Ecto neural progenitor cell (in vitro differentiated cells): ENCODE data around the gene C2orf81.
"Not testable (repeated sequence)": the region's sequence is repeated elsewhere in the genome, so short reads cannot be mapped to it uniquely, and the experiment has no call there.

Source experiments
- DNase-seq: peaks from one replicate; pipeline ENCODE4 v3.0.0-alpha.2; 2018; ENCODE audit warnings: low spot score

C2orf81 gene

DNA sequence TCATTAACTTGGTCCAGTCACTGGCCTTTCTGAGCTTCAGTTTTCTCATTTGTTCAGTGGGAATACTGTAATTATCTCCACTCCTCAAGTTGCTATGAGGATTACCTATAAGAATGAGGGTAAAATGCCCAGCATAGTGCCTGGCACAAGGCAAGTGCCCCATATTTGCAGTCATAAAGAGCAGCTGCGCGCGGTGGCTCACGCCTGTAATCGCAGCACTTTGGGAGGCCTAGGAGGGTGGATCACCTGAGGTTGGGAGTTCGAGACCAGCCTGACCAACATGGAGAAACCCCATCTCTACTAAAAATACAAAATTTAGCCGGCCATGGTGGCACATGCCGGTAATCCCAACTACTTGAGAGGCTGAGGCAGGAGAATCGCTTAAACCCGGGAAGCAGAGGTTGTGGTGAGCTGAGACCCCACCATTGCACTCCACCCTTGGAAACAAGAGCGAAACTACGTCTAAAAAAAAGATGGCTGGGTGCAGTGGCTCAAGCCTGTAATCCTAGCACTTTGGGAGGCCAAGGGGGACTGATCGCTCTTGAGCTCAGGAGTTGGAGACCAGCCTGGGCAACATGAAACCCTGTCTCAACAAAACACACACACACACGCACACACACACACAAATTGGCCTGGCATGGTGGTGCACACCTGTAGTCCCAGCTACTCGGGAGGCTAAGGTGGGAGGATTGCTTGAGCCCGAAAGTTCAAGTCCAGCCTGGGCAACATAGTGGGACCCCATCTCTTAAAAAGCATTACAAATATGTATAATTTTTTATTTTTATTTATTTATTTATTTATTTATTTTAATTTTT lies 21.3 kb upstream of the C2orf81 start:
- not testable (repeated sequence) for DNase-seq

DNA sequence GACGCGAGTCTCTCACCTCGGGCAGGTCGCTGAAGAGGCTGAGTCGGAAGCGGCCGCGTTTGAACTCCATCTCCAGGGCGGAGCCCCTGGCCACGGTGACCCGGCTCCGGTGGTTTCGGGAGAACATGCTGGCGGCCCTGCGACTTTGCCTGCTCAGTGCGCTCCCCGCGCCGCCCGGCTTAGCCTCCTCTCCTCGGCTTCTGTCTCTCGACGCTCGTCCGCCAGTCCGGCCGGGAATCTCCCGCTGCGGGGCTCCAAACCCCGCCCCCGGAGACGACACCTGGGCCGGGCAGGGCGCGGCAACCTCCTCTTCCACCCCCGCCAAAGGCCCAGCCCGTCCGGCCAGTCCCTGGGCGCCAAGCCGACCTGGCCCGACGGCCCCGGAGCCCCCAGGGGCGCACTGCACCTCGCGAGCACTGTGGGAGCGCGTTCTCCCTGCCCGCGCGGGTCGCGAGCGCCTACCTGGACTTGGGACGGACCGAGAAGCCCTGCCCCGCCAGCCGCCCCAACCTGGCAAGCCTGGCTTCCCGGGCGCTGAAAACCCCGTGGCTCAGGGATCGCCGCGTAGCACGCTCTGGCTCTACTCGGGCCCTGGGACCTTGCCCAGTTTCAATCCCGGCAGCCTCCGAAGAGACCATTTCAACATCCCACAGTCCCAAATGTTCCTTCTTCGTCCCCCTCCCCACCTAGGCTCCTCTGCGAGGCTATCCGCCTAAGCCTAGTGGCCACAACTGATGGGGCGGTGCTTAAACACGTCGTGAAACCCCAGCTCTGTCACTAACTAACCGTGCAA lies 20.5 kb upstream of the C2orf81 start, which contains the start of gene RTKN:
TSS of gene RTKN (minus strand) at position 248 of the 793 bp plus-strand sequence. CDS start at position 127, 121 bp downstream.
- peak; percentile 78 for DNase-seq

DNA sequence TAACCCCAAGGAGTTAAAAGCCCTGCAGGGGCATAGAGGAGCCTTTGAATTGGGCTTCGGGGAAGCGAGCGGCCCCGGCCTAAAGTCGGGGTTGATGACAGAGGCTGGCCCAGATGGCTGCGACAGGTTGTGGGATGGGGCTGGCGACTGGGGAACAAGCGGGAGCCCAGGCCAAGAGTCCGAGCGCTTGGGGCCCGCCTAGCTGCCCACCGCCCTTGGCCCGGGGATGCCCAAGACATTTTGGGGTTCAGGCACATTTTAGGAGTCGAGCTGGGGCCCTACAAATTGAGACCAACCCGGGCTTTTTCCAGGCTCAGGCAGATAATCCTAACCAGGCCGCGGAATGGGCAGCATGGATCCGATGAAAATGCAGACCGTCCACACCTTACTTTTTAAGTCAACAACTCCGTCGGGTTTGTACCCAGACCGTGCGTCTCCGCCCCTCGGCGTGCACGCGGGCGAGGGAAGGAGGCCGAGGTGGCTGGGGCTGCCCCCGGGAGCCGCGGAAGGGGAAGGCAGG lies 19.8 kb upstream of the C2orf81 start:
- DNase-seq, result no peak

DNA sequence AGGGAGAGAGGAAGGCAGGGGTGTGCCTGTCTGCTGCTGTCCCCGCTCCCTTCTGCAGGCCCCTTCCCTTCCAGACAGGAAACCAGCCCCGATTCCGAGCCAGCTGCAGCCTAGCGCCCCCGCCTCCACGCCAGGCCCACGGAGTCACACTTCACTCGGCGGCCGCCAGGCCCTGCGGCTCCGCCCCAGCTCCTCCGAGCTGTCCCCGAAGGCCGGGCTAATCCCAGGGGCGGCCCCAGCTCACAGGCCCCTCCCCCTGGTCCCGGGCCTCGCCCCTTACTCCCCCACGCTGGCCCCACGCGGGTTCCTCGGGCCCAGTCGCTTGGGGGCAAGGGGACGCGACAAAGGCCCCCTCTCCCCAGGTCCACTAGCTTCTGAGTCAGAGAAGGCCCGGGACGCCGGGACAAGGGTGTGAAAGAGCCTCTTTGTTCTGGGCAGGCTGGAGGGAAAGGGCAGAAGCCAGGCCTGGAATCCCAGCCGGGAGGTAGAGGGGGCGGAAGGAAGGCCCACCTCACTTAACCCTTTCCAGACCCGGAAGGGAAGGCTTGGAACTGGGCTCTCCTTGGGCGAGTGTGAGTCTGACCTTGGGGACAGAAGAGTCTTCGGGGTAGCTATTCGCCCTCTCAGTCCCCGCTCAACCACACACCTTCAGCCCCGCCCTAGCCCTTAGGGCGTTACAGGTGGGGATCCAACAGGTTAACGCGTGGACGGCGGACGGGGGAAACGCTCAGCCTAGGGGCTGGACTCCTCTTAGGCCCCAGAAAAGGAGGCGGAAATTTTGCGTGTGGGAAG lies 19.2 kb upstream of the C2orf81 start:
- DNase-seq, result peak; percentile 95

DNA sequence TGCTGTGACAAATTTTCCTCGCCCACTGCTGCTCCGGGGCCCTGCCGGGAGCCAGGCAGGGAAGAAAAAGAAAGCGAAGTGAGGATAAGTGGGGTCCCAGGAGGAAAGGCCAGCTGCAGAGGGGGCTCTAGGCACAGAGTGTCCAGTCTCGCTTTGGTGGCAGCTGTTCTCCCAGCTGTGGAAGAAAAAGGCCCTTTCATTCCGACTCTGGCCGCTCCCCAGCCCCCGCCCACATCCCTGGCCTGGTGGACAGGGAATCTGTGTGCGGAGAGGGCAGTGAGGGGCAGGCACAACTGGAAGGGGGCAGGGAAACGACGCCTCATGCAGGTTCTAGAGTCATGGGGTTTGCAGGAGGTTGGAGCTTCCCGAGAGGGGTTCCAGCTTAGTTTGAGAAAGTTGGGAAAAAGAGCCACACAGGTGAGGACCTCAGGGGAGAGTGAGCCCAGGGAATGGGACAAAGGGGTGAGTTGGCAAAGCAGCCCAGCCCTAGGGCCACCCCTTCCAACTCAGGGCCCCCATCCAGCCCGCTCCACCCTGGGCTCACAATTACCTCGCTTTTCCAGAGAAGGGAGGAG lies 18.5 kb upstream of the C2orf81 start:
- DNase-seq, result peak; percentile 73

DNA sequence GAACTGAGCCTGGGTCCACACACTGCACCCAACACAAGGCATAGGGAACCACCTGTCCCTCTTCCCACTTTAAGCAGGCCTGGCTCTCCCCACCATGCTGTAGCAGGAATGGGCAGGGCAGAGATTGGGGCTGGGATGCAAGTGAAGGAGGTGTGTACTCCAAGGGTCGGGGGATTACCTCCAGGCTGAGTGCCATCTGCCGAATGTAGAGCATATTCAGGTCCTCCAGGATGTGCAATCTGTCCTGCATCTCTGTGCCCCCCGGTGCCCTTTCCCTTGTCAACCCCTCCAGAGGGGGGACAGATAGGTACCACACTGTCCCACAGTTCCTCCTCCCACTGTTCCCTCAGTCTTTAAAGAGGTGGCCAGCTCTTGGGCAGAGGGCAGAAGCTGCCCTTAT lies 18.0 kb upstream of the C2orf81 start:
- DNase-seq, result no peak

DNA sequence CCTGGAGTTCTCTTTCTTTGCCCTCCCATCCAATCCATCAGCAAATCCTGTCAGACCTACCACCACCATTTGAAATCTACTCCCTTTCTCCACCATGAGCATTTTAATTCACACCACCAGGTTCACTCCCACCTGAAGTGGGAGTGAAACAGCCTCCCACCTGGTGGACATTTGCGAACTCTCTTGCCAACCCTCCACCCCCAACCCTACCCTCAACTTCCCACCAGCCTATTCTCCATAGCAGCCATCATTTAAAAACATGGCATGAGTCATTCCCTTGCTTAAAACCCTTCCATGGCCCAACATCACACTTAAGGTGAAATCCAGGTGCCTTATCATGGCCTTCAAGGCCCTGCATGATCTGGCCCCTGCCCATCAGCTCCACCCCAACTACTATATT lies 16.8 kb upstream of the C2orf81 start:
- no peak for DNase-seq

DNA sequence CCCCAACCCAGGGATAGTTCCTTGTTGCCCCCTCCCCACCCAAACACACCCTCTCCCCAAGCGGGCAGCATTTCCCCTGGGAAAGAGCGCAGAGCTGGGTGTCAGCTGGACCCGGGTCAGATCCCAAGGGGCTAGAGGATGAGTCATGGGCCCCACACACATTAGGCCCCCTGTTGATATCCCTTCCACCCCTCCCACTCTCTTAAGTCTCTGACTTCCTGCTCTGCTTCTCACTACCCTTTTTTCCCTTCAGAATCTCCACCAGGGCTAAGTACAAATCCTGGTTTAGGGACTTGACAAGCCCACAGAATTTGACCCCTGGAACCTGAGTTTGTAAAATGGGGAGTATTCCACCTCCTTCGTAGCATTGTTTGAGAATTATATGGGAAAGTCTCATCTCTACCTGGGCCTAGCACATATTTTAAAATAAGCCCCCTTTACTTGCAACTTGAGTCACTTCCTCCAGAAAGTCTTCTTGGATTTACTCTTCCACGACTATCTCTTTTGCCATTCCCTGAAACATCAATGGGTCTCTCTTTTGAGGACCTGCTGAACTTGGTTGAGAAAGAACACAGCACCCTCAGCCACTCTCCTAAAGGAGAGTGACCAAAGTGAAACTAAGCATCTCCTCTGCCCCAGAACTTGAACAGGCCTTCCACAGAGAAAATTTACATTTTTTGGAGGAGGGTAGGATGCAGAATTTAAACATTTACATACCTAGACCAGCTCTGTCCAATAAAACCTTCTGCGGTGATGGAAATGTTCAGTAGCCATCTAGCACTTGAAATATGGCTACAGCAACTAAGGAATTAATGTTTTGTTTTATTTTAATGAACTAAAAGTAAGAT lies 15.7 kb upstream of the C2orf81 start:
- DNase-seq, result no peak

DNA sequence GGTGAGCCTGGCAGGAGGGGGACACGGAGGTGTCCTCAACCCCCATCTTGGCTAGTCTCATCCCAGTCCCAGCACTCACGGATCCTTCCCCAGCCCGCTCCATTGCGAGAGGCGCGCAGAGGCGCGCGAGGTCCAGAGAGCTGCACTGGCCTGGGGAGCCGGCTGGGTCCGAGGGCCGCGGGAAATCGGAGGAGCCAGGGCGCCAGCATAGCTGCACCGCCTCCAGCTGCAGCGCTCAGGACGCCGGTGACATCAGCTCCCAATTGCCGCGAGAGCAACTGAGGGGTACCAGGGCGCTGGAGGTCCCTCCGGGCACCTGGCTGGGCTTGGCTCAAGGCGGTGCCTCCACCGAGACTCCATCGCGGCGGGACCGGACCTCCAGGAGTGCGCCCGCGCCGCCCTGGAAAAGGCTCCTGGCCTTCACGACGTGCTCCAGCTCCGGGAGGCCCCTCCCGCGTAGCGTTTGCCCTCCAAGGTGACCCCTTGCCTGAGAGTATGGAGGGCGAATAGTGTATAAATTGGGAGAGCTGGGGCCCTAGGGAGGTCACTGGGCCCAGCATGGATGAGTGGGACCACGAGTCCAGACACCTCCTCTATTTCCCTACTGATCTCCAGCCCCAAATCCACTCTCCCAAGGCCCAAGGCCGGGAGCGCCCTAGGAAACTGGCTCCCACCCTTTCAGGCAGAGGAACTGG lies 14.8 kb upstream of the C2orf81 start:
- no peak for DNase-seq

DNA sequence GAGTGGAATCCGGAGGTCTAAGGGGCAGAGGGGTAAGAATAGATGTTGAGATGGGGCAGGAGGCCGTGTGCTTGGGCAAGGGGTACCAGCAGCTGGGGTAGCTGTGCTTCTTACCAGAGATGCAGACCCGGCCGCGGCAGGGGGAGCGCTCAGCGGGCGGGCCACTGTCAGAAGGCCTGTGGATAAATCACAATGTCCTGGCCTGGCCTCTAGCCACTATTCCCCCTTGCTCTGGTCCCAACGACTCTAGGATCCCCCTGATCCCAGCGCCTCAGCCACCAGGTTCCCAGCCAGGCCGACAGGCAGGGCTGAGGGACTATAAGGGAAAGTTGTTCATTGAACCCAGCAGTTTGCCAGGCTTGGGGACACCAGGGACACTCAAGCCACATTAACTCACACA lies 9.1 kb upstream of the C2orf81 start:
- DNase-seq, result no peak

DNA sequence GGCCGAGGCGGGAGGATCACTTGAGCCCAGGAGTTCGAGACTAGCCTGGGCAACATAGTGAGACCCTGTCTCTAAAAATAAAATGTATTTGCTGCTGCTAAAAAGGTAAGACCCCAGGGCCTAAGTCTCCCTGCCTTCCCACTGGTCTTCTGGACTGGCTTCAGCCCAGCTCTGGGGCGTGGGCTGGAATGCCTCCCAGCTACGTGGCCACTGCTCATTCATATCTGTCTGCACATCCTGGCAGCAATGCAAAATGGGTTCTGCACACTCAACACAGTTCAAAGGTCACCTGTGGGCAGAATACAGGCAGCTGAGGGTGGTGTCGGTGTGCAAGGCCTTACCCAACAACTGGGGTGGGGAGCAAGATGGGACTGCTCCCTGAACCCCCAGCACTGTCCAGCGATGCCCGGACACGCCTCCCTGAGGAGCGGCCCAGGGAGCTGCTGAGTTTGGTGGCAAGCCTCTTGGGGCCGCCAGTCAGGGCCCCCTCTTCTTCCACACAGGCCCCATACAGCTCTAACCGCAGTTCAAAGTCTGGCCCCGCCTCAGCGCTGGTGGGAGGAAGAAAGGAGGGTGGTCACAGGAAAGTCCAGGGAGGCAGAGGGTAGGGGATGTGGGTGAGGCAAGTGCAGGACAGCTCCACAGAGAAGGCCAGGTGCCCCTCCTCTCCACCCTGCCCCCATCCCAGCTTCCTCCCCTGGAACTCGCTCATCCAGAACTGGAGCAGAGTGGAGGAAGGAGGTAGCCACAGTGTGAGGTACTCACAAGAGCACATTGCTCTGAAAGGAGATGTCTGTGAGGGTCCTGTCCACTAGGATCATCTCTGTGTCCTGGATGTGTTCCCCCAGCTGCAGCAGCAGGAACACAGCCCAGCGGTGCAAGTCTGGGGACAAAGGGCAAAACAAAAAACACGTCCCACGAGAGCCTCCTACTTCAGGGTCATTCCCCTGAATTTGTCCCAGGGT lies 8.3 kb upstream of the C2orf81 start:
- DNase-seq, result no peak

DNA sequence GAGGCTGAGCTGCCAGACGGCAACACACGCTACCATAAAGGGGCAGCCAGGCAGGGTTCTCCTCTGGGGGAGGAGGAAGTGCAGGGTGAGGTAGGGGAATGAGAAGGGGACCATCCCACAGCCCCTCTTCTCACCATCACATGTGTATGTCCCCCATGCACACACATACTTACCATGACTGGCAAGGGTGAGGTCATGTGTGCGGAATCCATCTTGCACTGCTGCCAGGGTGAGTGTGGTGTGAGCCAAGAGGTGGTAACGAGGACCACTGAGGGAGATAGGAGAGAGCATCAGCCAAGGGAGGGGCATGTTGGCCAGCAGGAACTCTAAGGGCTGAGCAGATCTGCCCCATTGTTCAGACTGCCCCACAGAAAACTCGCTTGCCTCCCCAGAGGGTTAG lies 7.3 kb upstream of the C2orf81 start:
- no peak for DNase-seq

DNA sequence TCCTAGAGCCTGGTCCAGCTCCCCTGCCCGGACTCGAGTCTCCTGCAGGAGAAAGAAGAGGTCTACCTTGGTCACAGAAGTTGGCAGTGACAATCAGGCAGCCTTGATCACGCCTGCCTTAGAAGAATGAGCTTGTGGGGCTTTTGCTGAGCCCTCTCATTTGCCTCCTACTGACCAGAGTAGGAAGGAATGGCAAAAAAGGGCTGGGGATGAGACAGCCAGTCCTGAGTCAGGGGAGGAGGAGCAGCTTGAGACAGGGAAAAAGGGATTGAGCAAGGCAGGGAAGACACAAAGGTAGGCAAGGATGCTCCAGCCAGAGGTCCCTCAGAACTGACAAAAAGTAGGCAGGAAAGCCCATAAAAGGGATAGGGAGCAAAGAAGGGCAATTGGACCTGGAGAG lies 6.1 kb upstream of the C2orf81 start:
- DNase-seq, result no peak

DNA sequence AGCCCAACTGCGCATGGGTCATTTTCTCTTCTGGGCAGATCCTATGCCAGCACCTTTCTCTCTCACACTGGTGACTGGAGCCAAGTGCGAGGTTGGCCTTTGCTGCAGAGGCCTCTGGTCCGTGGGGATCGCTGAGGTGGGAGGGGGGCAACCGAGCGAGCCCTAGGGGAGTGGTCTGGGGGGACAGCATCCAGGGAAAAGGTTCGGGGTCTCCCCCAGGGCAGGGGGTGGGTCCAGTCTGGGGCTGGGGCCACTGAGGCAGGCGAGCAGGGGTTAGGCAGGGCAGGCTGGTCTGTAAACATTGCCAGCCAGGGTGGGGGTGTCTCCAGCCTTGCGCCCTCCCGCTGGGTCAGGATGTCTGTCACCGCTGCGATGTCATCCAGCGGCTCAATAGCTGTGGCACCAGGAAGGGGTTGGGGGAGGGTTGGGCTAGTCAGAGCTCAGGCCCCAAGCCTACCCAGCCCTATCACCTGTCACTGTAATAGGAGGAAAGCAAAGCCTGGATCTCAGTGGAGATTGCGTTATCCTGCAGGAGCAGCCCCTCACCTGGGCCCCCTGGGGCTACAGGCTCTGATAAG lies 4.9 kb upstream of the C2orf81 start:
- no peak for DNase-seq

DNA sequence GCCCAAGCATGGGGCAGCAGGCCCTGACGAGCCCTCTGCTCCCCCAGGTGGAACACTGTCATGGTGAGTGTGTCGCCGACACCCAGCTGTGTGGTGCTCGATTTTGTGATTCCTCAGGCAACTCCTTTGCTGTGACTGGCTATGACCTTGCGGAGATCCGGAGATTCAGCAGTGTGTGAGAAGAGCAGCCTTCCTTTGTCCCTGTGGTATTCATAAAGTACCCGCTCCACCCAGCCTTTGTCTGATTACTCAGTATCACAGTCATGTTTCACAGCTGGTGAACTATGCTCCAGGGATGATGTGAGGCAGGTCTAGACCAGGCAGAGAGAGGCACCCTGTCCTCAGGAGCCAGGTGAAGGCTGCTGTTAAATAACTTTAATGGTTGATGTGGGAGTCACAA lies 4.1 kb upstream of the C2orf81 start:
- no peak for DNase-seq

DNA sequence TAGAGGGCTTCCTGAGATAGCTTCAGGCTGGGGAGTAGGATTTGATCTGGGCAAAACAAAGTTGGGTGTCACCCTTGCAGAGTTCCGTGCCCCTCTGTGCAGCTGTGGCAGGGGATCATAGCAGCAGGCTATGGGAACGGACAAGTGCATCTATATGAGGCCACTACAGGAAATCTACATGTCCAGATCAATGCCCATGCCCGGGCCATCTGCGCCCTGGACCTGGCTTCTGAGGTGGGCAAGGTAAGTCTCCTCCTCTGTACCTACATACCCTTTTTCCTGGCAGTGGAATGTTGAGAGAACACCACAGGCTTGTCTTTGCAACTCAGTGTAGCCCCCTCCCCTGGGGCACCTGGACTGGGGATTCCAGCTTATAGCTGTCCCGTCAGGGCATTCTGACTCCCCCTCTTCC lies 3.6 kb upstream of the C2orf81 start:
- DNase-seq, result no peak

DNA sequence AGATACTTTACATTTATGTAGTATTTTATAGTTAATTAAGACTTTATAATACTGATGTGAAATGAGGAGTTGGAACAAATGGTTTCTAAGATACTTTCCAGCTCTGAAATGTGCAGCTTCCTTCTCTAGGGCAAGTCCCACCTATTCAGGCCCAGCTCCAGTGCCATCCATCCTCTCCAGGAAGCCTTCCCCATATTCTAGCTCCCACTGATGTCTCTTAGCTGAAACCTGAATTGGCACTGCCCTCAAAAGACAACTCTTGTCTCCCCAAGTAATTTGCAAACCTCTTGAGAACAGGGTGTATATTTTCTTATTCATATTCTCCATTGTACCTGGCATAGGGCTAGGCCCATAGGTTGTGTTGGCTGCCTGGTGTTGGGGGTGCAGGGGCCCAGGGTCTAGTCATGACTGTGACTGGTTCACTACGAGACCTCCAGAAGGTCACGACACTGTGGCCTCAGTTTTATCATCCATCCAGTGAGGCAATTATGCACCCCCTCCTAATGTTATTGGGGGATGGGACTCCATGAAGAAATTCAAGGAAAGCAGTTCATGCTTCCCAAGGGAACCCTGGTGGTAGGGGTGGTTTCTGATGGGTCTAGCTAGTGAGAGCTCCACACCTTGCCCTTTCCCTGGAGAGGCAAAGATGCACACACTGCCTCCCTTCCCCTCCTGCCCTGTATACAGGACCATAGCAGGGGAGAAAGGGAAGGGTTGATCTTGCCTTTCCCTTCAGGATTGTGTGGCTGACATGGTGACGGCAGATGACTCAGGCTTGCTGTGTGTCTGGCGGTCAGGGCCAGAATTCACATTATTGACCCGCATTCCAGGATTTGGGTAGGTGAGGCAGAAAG lies 2.9 kb upstream of the C2orf81 start:
- no peak for DNase-seq
